ENCODE results near the gene SPX. TPM values are rescaled to one million over a fixed set of nuclear protein-coding genes. Genes with fewer than 3 reads are reported as not detected.

SPX gene
- total RNA-seq, 4 donors from 2014 or later = 0.40 to 1.2 (median 0.66) TPM

GRCh38 chr12:21573733-21574358, 47.8 kb downstream of the SPX start:
- no peaks in the 10 kb centered on the region for H3K4me1 ChIP-seq
- H3K27ac ChIP-seq (replicated peaks in 1 of 4) = no peak overlapping the region
- no peak for DNase-seq (ENCODE audit: extremely low spot score)
- intact Hi-C loops (cut with DNase I) = no loop called here
- 93% methylated on average over 4 of the region's 4 CpGs for WGBS
- H3K9me3 ChIP-seq = no peaks in the 10 kb centered on the region
- no peak for TF ChIP-seq POLR2A (IDR thresholded peaks at IDR 0.05; ENCODE audit: low read depth)
- no peak for TF ChIP-seq EP300 (IDR thresholded peaks at IDR 0.05)
- TF ChIP-seq POLR2AphosphoS5 (IDR thresholded peaks at IDR 0.05) = no peak
- TF ChIP-seq, protein P1, sequence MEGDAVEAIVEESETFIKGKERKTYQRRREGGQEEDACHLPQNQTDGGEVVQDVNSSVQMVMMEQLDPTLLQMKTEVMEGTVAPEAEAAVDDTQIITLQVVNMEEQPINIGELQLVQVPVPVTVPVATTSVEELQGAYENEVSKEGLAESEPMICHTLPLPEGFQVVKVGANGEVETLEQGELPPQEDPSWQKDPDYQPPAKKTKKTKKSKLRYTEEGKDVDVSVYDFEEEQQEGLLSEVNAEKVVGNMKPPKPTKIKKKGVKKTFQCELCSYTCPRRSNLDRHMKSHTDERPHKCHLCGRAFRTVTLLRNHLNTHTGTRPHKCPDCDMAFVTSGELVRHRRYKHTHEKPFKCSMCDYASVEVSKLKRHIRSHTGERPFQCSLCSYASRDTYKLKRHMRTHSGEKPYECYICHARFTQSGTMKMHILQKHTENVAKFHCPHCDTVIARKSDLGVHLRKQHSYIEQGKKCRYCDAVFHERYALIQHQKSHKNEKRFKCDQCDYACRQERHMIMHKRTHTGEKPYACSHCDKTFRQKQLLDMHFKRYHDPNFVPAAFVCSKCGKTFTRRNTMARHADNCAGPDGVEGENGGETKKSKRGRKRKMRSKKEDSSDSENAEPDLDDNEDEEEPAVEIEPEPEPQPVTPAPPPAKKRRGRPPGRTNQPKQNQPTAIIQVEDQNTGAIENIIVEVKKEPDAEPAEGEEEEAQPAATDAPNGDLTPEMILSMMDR (IDR thresholded peaks at IDR 0.05) = no peak
- H3K36me3 ChIP-seq = no peaks in the 10 kb centered on the region
- no peak overlapping the region for H3K4me3 ChIP-seq
- H3K27me3 ChIP-seq = no peaks in the 10 kb centered on the region

DNA sequence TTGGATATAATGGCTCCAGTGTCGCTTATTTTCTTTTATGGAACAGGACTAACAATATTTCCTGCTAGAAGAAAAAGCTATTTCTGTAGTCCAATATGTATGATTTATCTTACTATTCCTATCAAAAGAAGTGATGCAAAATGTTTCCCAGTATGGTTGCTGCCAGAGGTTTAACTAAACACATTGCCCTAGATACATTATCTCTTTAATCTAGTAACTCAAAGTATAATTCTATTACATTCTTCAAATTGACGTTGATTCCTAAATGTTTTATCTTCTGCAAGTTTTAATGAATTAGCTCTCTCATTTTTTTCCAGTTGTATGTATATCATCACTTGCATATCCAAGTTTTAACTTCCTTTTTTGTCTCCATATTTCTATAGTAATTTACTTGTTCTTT, 50.3 kb downstream of the SPX start:
- Histone ChIP-seq H3K9me3 (no peaks in the 10 kb centered on the region), H3K27me3 (no peaks in the 10 kb centered on the region), H3K4me1 (no peaks in the 10 kb centered on the region), H3K4me3 (no peak overlapping the region), H3K27ac (replicated peaks in 1 of 4) (no peak overlapping the region), H3K36me3 (no peaks in the 10 kb centered on the region)
- DNase-seq (ENCODE audit: extremely low spot score) = no peak
- TF ChIP-seq POLR2AphosphoS5 (IDR thresholded peaks at IDR 0.05) (no peak), EP300 (IDR thresholded peaks at IDR 0.05) (no peak), POLR2A (IDR thresholded peaks at IDR 0.05; ENCODE audit: low read depth) (no peak)
- TF ChIP-seq, protein P1 (IDR thresholded peaks at IDR 0.05) = no peak
- 84% methylated on average over 2 of the region's 2 CpGs for whole genome bisulfite sequencing
- intact Hi-C loops (cut with DNase I) = no loop called here

DNA sequence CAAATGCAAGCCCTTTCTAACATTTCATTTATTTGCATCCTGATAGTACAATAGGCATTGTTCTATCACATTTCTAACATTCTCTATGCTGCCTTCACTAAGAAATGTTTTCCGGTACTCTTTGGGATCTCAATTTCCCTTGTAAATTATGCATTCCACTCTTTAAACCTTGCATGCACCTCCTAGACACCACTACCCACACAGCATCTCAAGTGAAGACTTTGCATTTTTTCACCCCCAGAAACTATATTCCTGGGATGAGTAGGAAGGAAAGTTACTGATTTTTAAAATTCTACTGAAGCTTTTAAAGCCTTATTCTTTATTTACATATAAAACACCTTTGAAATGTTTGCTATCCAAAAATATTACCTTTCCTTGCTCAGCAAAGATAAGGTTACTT, 51.4 kb downstream of the SPX start:
- WGBS = 92% methylated on average over 1 of the region's 1 CpG
- no peaks in the 10 kb centered on the region for H3K9me3 ChIP-seq
- H3K27ac ChIP-seq (replicated peaks in 1 of 4) = no peak overlapping the region
- TF ChIP-seq POLR2A (IDR thresholded peaks at IDR 0.05; ENCODE audit: low read depth) (no peak), POLR2AphosphoS5 (IDR thresholded peaks at IDR 0.05) (no peak), EP300 (IDR thresholded peaks at IDR 0.05) (no peak)
- TF ChIP-seq, protein P1 (IDR thresholded peaks at IDR 0.05) = no peak
- no peaks in the 10 kb centered on the region for H3K4me1 ChIP-seq
- no peaks in the 10 kb centered on the region for H3K36me3 ChIP-seq
- intact Hi-C loops (cut with DNase I) = no loop called here
- no peak for DNase-seq (ENCODE audit: extremely low spot score)
- H3K27me3 ChIP-seq = no peaks in the 10 kb centered on the region
- no peak overlapping the region for H3K4me3 ChIP-seq

DNA sequence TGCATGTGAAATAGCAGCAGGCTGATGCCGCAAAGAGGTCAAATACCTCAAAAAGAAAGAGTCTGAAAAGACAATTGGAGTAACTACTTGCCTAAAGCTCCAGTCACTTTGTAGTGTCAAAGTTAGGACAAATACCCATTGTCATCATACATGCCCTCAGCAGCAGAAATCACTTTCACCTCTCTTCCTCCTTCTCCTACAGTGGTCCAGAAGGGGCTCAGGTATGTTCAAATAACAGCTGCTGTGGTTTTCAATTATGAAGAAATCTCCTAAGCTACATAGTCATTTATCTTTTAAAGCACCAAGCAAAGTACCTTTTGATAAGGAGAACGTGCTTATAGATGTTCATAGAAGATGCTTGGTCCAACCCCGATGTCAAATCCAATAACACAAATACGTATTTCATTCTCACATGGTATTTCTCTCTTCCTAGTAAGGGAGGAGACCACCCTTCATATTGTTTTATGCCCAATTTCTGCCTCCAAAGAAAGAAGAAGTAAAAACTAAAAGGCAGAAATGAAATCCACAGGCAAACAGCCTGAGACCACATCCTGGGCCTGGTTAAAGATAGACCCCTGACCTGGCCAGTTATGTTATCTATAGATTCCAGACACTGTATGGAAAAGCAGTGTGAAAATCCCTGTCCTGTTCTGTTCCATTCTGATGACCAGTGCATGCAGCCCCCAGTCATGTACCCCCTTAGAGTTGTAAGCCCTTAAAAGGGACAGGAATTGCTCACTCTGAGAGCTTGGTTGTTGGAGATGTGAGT, 54.8 kb downstream of the SPX start:
- H3K9me3 ChIP-seq = no peaks in the 10 kb centered on the region
- intact Hi-C loops (cut with DNase I) = no loop called here
- TF ChIP-seq, protein P1 (IDR thresholded peaks at IDR 0.05) = no peak
- TF ChIP-seq EP300 (IDR thresholded peaks at IDR 0.05) = no peak
- no peak for TF ChIP-seq POLR2A (IDR thresholded peaks at IDR 0.05; ENCODE audit: low read depth)
- TF ChIP-seq POLR2AphosphoS5 (IDR thresholded peaks at IDR 0.05) = no peak
- H3K27ac ChIP-seq (replicated peaks in 1 of 4) = no peak overlapping the region
- no peaks in the 10 kb centered on the region for H3K27me3 ChIP-seq
- no peaks in the 10 kb centered on the region for H3K4me1 ChIP-seq
- H3K4me3 ChIP-seq = no peak overlapping the region
- H3K36me3 ChIP-seq = no peaks in the 10 kb centered on the region
- 85% methylated on average over 4 of the region's 4 CpGs for WGBS
- no peak for DNase-seq (ENCODE audit: extremely low spot score)

Other genes with a start within 250 kb of the SPX start
- under 1 TPM in 1 of 4 donors, not detected in 3; 0.19 TPM for gene SLCO1A2, start 191.4 kb upstream of the SPX start, total RNA-seq
- not detected for gene IAPP, start 153.4 kb upstream of the SPX start, total RNA-seq
- gene PYROXD1, start 88.6 kb upstream of the SPX start, total RNA-seq = 10 to 100 TPM; 14.7 to 18.9 (median 17.1) TPM
- gene RECQL, start 24.7 kb upstream of the SPX start, total RNA-seq = 10 to 100 TPM; 36.4 to 45.0 (median 42.2) TPM
- 10 to 100 TPM; 11.8 to 24.7 (median 21.6) TPM for gene GOLT1B, start 24.5 kb upstream of the SPX start, total RNA-seq
- gene GYS2, start 78.6 kb downstream of the SPX start, total RNA-seq = not detected
- 100 to 1,000 TPM; 299 to 433 (median 374) TPM for gene LDHB, start 131.5 kb downstream of the SPX start, total RNA-seq
- gene KCNJ8, start 248.4 kb downstream of the SPX start, total RNA-seq = 10 to 100 TPM; 17.9 to 29.8 (median 25.0) TPM